ENCODE measurements around the gene SIGLEC7.
A peak's percentile ranks its signal among the peaks of the same experiment; 100 is the strongest.
"Not testable (repeated sequence)": the region's sequence is repeated elsewhere in the genome, so short reads cannot be mapped to it uniquely, and the experiment has no call there.

The SIGLEC7 gene

GRCh38 chr19:51137792-51138425 is 4.2 kb upstream of the SIGLEC7 start:
- DNase-seq (ENCODE audit: low read depth in 2 of 2, low spot score in 1 of 2) = no peak

GRCh38 chr19:51138549-51138979 is 3.5 kb upstream of the SIGLEC7 start:
- no peak for DNase-seq (ENCODE audit: low read depth in 2 of 2, low spot score in 1 of 2)

GRCh38 chr19:51139299-51140014 is 2.6 kb upstream of the SIGLEC7 start:
- DNase-seq (ENCODE audit: low read depth in 2 of 2, low spot score in 1 of 2) = no peak

GRCh38 chr19:51140441-51140840 is 1.7 kb upstream of the SIGLEC7 start:
- no peak for DNase-seq (ENCODE audit: low read depth in 2 of 2, low spot score in 1 of 2)

GRCh38 chr19:51141181-51141580 is 920 bp upstream of the SIGLEC7 start:
- DNase-seq (ENCODE audit: low read depth in 2 of 2, low spot score in 1 of 2) = no peak

GRCh38 chr19:51142809-51143475 is 841 bp downstream of the SIGLEC7 start:
- DNase-seq (ENCODE audit: low read depth in 2 of 2, low spot score in 1 of 2) = not testable (repeated sequence)

- no peak for DNase-seq (ENCODE audit: low read depth in 2 of 2, low spot score in 1 of 2)
Measured at GRCh38 chr19:51143486-51143885, 1.4 kb downstream of the SIGLEC7 start.

- no peak for DNase-seq (ENCODE audit: low read depth in 2 of 2, low spot score in 1 of 2)
Measured at GRCh38 chr19:51144482-51145045, 2.5 kb downstream of the SIGLEC7 start.

GRCh38 chr19:51145916-51146493 is 3.9 kb downstream of the SIGLEC7 start:
- DNase-seq (ENCODE audit: low read depth in 2 of 2, low spot score in 1 of 2) = no peak

GRCh38 chr19:51146751-51147150 is 4.7 kb downstream of the SIGLEC7 start:
- DNase-seq (ENCODE audit: low read depth in 2 of 2, low spot score in 1 of 2) = no peak

- no peak for DNase-seq (ENCODE audit: low read depth in 2 of 2, low spot score in 1 of 2)
Measured at GRCh38 chr19:51147663-51148062, 5.6 kb downstream of the SIGLEC7 start.

GRCh38 chr19:51148580-51148979 is 6.5 kb downstream of the SIGLEC7 start:
- DNase-seq (ENCODE audit: low read depth in 2 of 2, low spot score in 1 of 2) = no peak

- no peak for DNase-seq (ENCODE audit: low read depth in 2 of 2, low spot score in 1 of 2)
Measured at GRCh38 chr19:51150627-51151026, 8.5 kb downstream of the SIGLEC7 start.

GRCh38 chr19:51156710-51157109 is 14.6 kb downstream of the SIGLEC7 start:
- no peak for DNase-seq (ENCODE audit: low read depth in 2 of 2, low spot score in 1 of 2)

GRCh38 chr19:51157265-51157664 is 15.2 kb downstream of the SIGLEC7 start:
- DNase-seq (ENCODE audit: low read depth in 2 of 2, low spot score in 1 of 2) = no peak

- peak; percentile 50 to 71 for DNase-seq (ENCODE audit: low read depth in 2 of 2, low spot score in 1 of 2)
Measured at GRCh38 chr19:51158474-51159129, 16.5 kb downstream of the SIGLEC7 start.

- DNase-seq (ENCODE audit: low read depth in 2 of 2, low spot score in 1 of 2) = no peak
Measured at GRCh38 chr19:51159656-51160055, 17.6 kb downstream of the SIGLEC7 start.

- DNase-seq (ENCODE audit: low read depth in 2 of 2, low spot score in 1 of 2) = no peak
Measured at GRCh38 chr19:51161266-51161665, 19.2 kb downstream of the SIGLEC7 start.

- no peak for DNase-seq (ENCODE audit: low read depth in 2 of 2, low spot score in 1 of 2)
Measured at GRCh38 chr19:51161867-51162496, 19.9 kb downstream of the SIGLEC7 start.

- DNase-seq (ENCODE audit: low read depth in 2 of 2, low spot score in 1 of 2) = no peak
Measured at GRCh38 chr19:51163257-51163656, 21.2 kb downstream of the SIGLEC7 start.

GRCh38 chr19:51164215-51164614 is 22.1 kb downstream of the SIGLEC7 start:
- no peak for DNase-seq (ENCODE audit: low read depth in 2 of 2, low spot score in 1 of 2)
